ENCODE data around the gene LTA. TPM values are rescaled to one million over a fixed set of nuclear protein-coding genes. Genes with fewer than 3 reads are reported as not detected.
"Not testable (repeated sequence)": the region's sequence is repeated elsewhere in the genome, so short reads cannot be mapped to it uniquely, and the experiment has no call there.

Gene LTA
- total and polyA plus RNA-seq, 3 experiments from 2014 or later = 23.3 to 854 (median 839) TPM

- not testable (repeated sequence) for H3K27me3 Mint-ChIP-seq; H3K36me3 Mint-ChIP-seq; H3K36me3 ChIP-seq (ENCODE audit: insufficient read depth, low read length); H3K27me3 ChIP-seq (ENCODE audit: insufficient read depth, low read length, poor library complexity, severe bottlenecking); H3K4me3 ChIP-seq (ENCODE audit: low read length); H3K9me3 ChIP-seq (ENCODE audit: low read length); H3K27ac ChIP-seq (ENCODE audit: low read depth, low read length); H3K9me3 Mint-ChIP-seq; DNase-seq
- peaks cover 71% of the 10 kb centered on the region for H3K4me1 ChIP-seq (ENCODE audit: insufficient read depth, low read length)
- Mint-ChIP-seq H3K4me3 (peak overlapping the region in 4 of 7 donors; percentile 29 to 96 (median 88)), H3K4me1 (peaks cover 56 to 90% (median 85%) of the 10 kb centered on the region in 3 donors), H3K27ac (peak overlapping the region in 7 of 8 donors; percentile 57 to 99 (median 88))
- POLR2A ChIA-PET = interaction anchor here (1.8 kb wide), 1 partner anchor 9 kb away, joined by 5 read pairs; the partner anchor contains the start of gene LTB
- CTCF ChIA-PET = interaction anchor here (19.7 to 22.0 kb wide), 2 partner anchors 9 to 35 kb away, joined by 576 to 692 read pairs; partner anchors contain the start of genes ATP6V1G2, DDX39B, LST1 and LTA
Observed at GRCh38 chr6:31590691-31591090, 18.6 kb downstream of the LTA start.

GRCh38 chr6:31592396-31592771, 20.3 kb downstream of the LTA start:
- Mint-ChIP-seq H3K27me3 (peaks cover 0 to 2% of the 10 kb centered on the region in 2 donors), H3K4me3 (peak overlapping the region; percentile 73 to 96 (median 89)), H3K27ac (peak overlapping the region; percentile 82 to 98 (median 93)), H3K9me3 (no peaks in the 10 kb centered on the region), H3K4me1 (peaks cover 50 to 89% (median 80%) of the 10 kb centered on the region in 3 donors), H3K36me3 (peaks cover 2 to 8% (median 4%) of the 10 kb centered on the region in 3 donors)
- H3K27ac ChIP-seq (ENCODE audit: low read depth, low read length) = peak overlapping the region; percentile 11
- no peaks in the 10 kb centered on the region for H3K36me3 ChIP-seq (ENCODE audit: insufficient read depth, low read length)
- no peaks in the 10 kb centered on the region for H3K9me3 ChIP-seq (ENCODE audit: low read length)
- ChIA-PET POLR2A (interaction anchor here (0.7 to 3.3 kb wide), 7 partner anchors 10 to 77 kb away, joined by 3 to 70 read pairs (median 5); partner anchors contain the start of genes BAG6, LTB and LY6G5B), CTCF (interaction anchor here (0.7 to 22.0 kb wide), 4 partner anchors 11 to 98 kb away, joined by 3 to 692 read pairs (median 300); partner anchors contain the start of genes ATP6V1G2, DDX39B, LST1 and LTB)
- DNase-seq = no peak
- peak overlapping the region; percentile 49 for H3K4me3 ChIP-seq (ENCODE audit: low read length)
- no peaks in the 10 kb centered on the region for H3K27me3 ChIP-seq (ENCODE audit: insufficient read depth, low read length, poor library complexity, severe bottlenecking)
- peaks cover 70% of the 10 kb centered on the region for H3K4me1 ChIP-seq (ENCODE audit: insufficient read depth, low read length)

GRCh38 chr6:31597006-31597405, 24.9 kb downstream of the LTA start:
- CTCF ChIA-PET = interaction anchor here (0.6 to 22.0 kb wide), 17 partner anchors 14 to 226 kb away, joined by 3 to 692 read pairs (median 5); partner anchors contain the start of genes ATP6V1G2, DDX39B, LST1 and LTA
- peak overlapping the region in 7 of 8 donors; percentile 48 to 86 (median 73) for H3K27ac Mint-ChIP-seq
- H3K36me3 Mint-ChIP-seq = no peaks in the 10 kb centered on the region
- H3K27me3 ChIP-seq (ENCODE audit: insufficient read depth, low read length, poor library complexity, severe bottlenecking) = no peaks in the 10 kb centered on the region
- H3K27me3 Mint-ChIP-seq = peaks cover 0 to 2% of the 10 kb centered on the region in 2 donors
- no peaks in the 10 kb centered on the region for H3K9me3 Mint-ChIP-seq
- DNase-seq = peak in 3 of 5 donors; percentile 64 to 80 (median 67)
- H3K4me3 Mint-ChIP-seq = peak overlapping the region in 6 of 7 donors; percentile 19 to 66 (median 40)
- POLR2A ChIA-PET = interaction anchor here (0.6 to 4.8 kb wide), 8 partner anchors 15 to 102 kb away, joined by 3 to 91 read pairs (median 3); partner anchors contain the start of genes ATP6V1G2, LTB and NFKBIL1
- H3K4me1 Mint-ChIP-seq = peaks cover 38 to 54% (median 50%) of the 10 kb centered on the region in 3 donors
- H3K4me1 ChIP-seq (ENCODE audit: insufficient read depth, low read length) = peaks cover 55% of the 10 kb centered on the region
- no peaks in the 10 kb centered on the region for H3K9me3 ChIP-seq (ENCODE audit: low read length)
- no peak overlapping the region for H3K27ac ChIP-seq (ENCODE audit: low read depth, low read length)
- no peak overlapping the region for H3K4me3 ChIP-seq (ENCODE audit: low read length)
- no peaks in the 10 kb centered on the region for H3K36me3 ChIP-seq (ENCODE audit: insufficient read depth, low read length)

- Histone ChIP-seq H3K4me1 (ENCODE audit: insufficient read depth, low read length) (no peaks in the 10 kb centered on the region), H3K27ac (ENCODE audit: low read depth, low read length) (no peak overlapping the region), H3K9me3 (ENCODE audit: low read length) (no peaks in the 10 kb centered on the region), H3K27me3 (ENCODE audit: insufficient read depth, low read length, poor library complexity, severe bottlenecking) (no peaks in the 10 kb centered on the region), H3K4me3 (ENCODE audit: low read length) (no peak overlapping the region), H3K36me3 (ENCODE audit: insufficient read depth, low read length) (no peaks in the 10 kb centered on the region)
- peak overlapping the region in 1 of 8 donors; percentile 17 for H3K27ac Mint-ChIP-seq
- POLR2A ChIA-PET = no interaction called here
- no peak overlapping the region for H3K4me3 Mint-ChIP-seq
- no peaks in the 10 kb centered on the region for H3K4me1 Mint-ChIP-seq
- CTCF ChIA-PET = interaction anchor here (1.3 kb wide), 1 partner anchor 9 kb away, joined by 8 read pairs; no protein-coding TSS in a partner anchor
- H3K36me3 Mint-ChIP-seq = peaks cover 0 to 1% (median 0%) of the 10 kb centered on the region in 3 donors
- DNase-seq = no peak
- peaks cover 0 to 2% of the 10 kb centered on the region in 2 donors for H3K27me3 Mint-ChIP-seq
- H3K9me3 Mint-ChIP-seq = no peaks in the 10 kb centered on the region
Observed at GRCh38 chr6:31607317-31607716, 35.2 kb downstream of the LTA start.

GRCh38 chr6:31609519-31610406, 37.7 kb downstream of the LTA start:
- H3K27ac ChIP-seq (ENCODE audit: low read depth, low read length) = no peak overlapping the region
- H3K27ac Mint-ChIP-seq = peak overlapping the region in 1 of 8 donors; percentile 46
- no peak for DNase-seq
- peaks cover 2% of the 10 kb centered on the region for H3K4me1 ChIP-seq (ENCODE audit: insufficient read depth, low read length)
- H3K4me3 ChIP-seq (ENCODE audit: low read length) = no peak overlapping the region
- peaks cover 0 to 1% (median 0%) of the 10 kb centered on the region in 3 donors for H3K36me3 Mint-ChIP-seq
- no peaks in the 10 kb centered on the region for H3K36me3 ChIP-seq (ENCODE audit: insufficient read depth, low read length)
- no peak overlapping the region for H3K4me3 Mint-ChIP-seq
- H3K27me3 ChIP-seq (ENCODE audit: insufficient read depth, low read length, poor library complexity, severe bottlenecking) = no peaks in the 10 kb centered on the region
- no peaks in the 10 kb centered on the region for H3K9me3 ChIP-seq (ENCODE audit: low read length)
- CTCF ChIA-PET = interaction anchor here (1.0 to 2.1 kb wide), 3 partner anchors 11 to 58 kb away, joined by 4 to 15 read pairs (median 8); partner anchors contain the start of gene C6orf47
- POLR2A ChIA-PET = interaction anchor here (0.7 kb wide), 1 partner anchor 9 kb away, joined by 4 read pairs; no protein-coding TSS in a partner anchor
- H3K4me1 Mint-ChIP-seq = peaks cover 2 to 3% (median 3%) of the 10 kb centered on the region in 3 donors
- H3K9me3 Mint-ChIP-seq = no peaks in the 10 kb centered on the region
- no peaks in the 10 kb centered on the region for H3K27me3 Mint-ChIP-seq

- CTCF ChIA-PET = interaction anchor here (1.2 to 1.8 kb wide), 2 partner anchors 13 to 60 kb away, joined by 4 to 8 read pairs; no protein-coding TSS in a partner anchor
- Mint-ChIP-seq H3K4me1 (peaks cover 12 to 15% (median 15%) of the 10 kb centered on the region in 3 donors), H3K27ac (no peak overlapping the region), H3K36me3 (peaks cover 0 to 1% (median 0%) of the 10 kb centered on the region in 3 donors), H3K9me3 (no peaks in the 10 kb centered on the region), H3K4me3 (no peak overlapping the region), H3K27me3 (peaks cover 0 to 3% of the 10 kb centered on the region in 2 donors)
- Histone ChIP-seq H3K9me3 (ENCODE audit: low read length) (no peaks in the 10 kb centered on the region), H3K4me1 (ENCODE audit: insufficient read depth, low read length) (peaks cover 14% of the 10 kb centered on the region), H3K27ac (ENCODE audit: low read depth, low read length) (no peak overlapping the region), H3K4me3 (ENCODE audit: low read length) (no peak overlapping the region), H3K27me3 (ENCODE audit: insufficient read depth, low read length, poor library complexity, severe bottlenecking) (no peaks in the 10 kb centered on the region), H3K36me3 (ENCODE audit: insufficient read depth, low read length) (no peaks in the 10 kb centered on the region)
- POLR2A ChIA-PET = no interaction called here
- DNase-seq = no peak
Observed at GRCh38 chr6:31610968-31611367, 38.9 kb downstream of the LTA start.

GRCh38 chr6:31614075-31614619, 42.1 kb downstream of the LTA start:
- peaks cover 0 to 1% (median 0%) of the 10 kb centered on the region in 3 donors for H3K36me3 Mint-ChIP-seq
- H3K9me3 Mint-ChIP-seq = no peaks in the 10 kb centered on the region
- no peak overlapping the region for H3K4me3 ChIP-seq (ENCODE audit: low read length)
- no peaks in the 10 kb centered on the region for H3K36me3 ChIP-seq (ENCODE audit: insufficient read depth, low read length)
- peak overlapping the region in 1 of 8 donors; percentile 47 for H3K27ac Mint-ChIP-seq
- H3K27me3 ChIP-seq (ENCODE audit: insufficient read depth, low read length, poor library complexity, severe bottlenecking) = no peaks in the 10 kb centered on the region
- peak overlapping the region in 1 of 7 donors; percentile 62 for H3K4me3 Mint-ChIP-seq
- ChIA-PET POLR2A (no interaction called here), CTCF (interaction anchor here (1.9 kb wide), 1 partner anchor 15 kb away, joined by 6 read pairs; no protein-coding TSS in a partner anchor)
- H3K27ac ChIP-seq (ENCODE audit: low read depth, low read length) = no peak overlapping the region
- peaks cover 25% of the 10 kb centered on the region for H3K4me1 ChIP-seq (ENCODE audit: insufficient read depth, low read length)
- peaks cover 0 to 3% of the 10 kb centered on the region in 2 donors for H3K27me3 Mint-ChIP-seq
- DNase-seq = no peak
- no peaks in the 10 kb centered on the region for H3K9me3 ChIP-seq (ENCODE audit: low read length)
- H3K4me1 Mint-ChIP-seq = peaks cover 20 to 29% (median 27%) of the 10 kb centered on the region in 3 donors
